Duodenal mucosa (tissue), 2 donors: ENCODE data around the gene MYZAP.

ENCODE experiments used
- H3K27ac ChIP-seq: one replicate; pipeline ENCODE4 v1.7.0; 2013; ENCODE audit warnings: low read depth, low read length
- H3K27me3 ChIP-seq, 2 donors: one replicate each; pipeline ENCODE4 v1.7.0; 2013; ENCODE audit warnings: low read length in 2 of 2, control low read depth in 1 of 2; ENCODE audit not compliant: insufficient read depth in 2 of 2, control insufficient read depth in 1 of 2
- H3K36me3 ChIP-seq, 2 donors: one replicate each; pipeline ENCODE4 v1.7.0; 2013; ENCODE audit warnings: low read length in 2 of 2, control low read depth in 1 of 2; ENCODE audit not compliant: insufficient read depth in 2 of 2, control insufficient read depth in 1 of 2
- H3K4me1 ChIP-seq, 2 donors: one replicate each; pipeline ENCODE4 v1.7.0; 2013; ENCODE audit warnings: low read length in 2 of 2, control low read depth in 1 of 2; ENCODE audit not compliant: insufficient read depth in 2 of 2, control insufficient read depth in 1 of 2
- H3K4me3 ChIP-seq, 2 donors: one replicate each; pipeline ENCODE4 v1.7.0; 2013; ENCODE audit warnings: low read length in 2 of 2, low read depth in 1 of 2
- H3K9ac ChIP-seq, 2 donors: one replicate each; pipeline ENCODE4 v1.7.0; 2013; ENCODE audit warnings: low read length in 2 of 2, low read depth in 1 of 2
- H3K9me3 ChIP-seq, 2 donors: one replicate each; pipeline ENCODE4 v1.7.0; 2013; ENCODE audit warnings: low read length in 2 of 2, control low read depth in 1 of 2; ENCODE audit not compliant: control insufficient read depth in 1 of 2

The MYZAP gene

GRCh38 chr15:57652481-57652880 lies 60.8 kb downstream of the MYZAP start:
- no peaks in the 10 kb centered on the region for H3K27me3 ChIP-seq
- H3K27ac ChIP-seq, result no peak overlapping the region
- peaks cover 8 to 32% of the 10 kb centered on the region in 2 donors for H3K4me1 ChIP-seq
- H3K4me3 ChIP-seq, result no peak overlapping the region
- no peaks in the 10 kb centered on the region for H3K36me3 ChIP-seq
- no peak overlapping the region for H3K9ac ChIP-seq
- H3K9me3 ChIP-seq, result no peaks in the 10 kb centered on the region

- Histone ChIP-seq H3K4me3 (no peak overlapping the region), H3K27me3 (no peaks in the 10 kb centered on the region), H3K27ac (no peak overlapping the region), H3K9ac (no peak overlapping the region), H3K36me3 (no peaks in the 10 kb centered on the region), H3K4me1 (peaks cover 8 to 37% of the 10 kb centered on the region in 2 donors), H3K9me3 (no peaks in the 10 kb centered on the region)
Observed at GRCh38 chr15:57654153-57654852, 62.6 kb downstream of the MYZAP start.

- H3K27ac ChIP-seq, result no peak overlapping the region
- H3K27me3 ChIP-seq, result no peaks in the 10 kb centered on the region
- no peaks in the 10 kb centered on the region for H3K9me3 ChIP-seq
- H3K9ac ChIP-seq, result no peak overlapping the region
- peaks cover 8 to 37% of the 10 kb centered on the region in 2 donors for H3K4me1 ChIP-seq
- no peak overlapping the region for H3K4me3 ChIP-seq
- no peaks in the 10 kb centered on the region for H3K36me3 ChIP-seq
Observed at GRCh38 chr15:57655053-57655452, 63.3 kb downstream of the MYZAP start.

- no peak overlapping the region for H3K27ac ChIP-seq
- peaks cover 8 to 38% of the 10 kb centered on the region in 2 donors for H3K4me1 ChIP-seq
- no peaks in the 10 kb centered on the region for H3K36me3 ChIP-seq
Observed at GRCh38 chr15:57655809-57656208, 64.1 kb downstream of the MYZAP start.

GRCh38 chr15:57656434-57656833 lies 64.7 kb downstream of the MYZAP start:
- no peaks in the 10 kb centered on the region for H3K27me3 ChIP-seq
- H3K4me3 ChIP-seq, result no peak overlapping the region
- H3K27ac ChIP-seq, result no peak overlapping the region
- no peak overlapping the region for H3K9ac ChIP-seq
- H3K9me3 ChIP-seq, result no peaks in the 10 kb centered on the region
- H3K36me3 ChIP-seq, result no peaks in the 10 kb centered on the region
- H3K4me1 ChIP-seq, result peaks cover 11 to 44% of the 10 kb centered on the region in 2 donors

More at GRCh38 chr15:57655809-57656208, 64.1 kb downstream of the MYZAP start:
- H3K27me3 ChIP-seq, result no peaks in the 10 kb centered on the region
- H3K4me3 ChIP-seq, result no peak overlapping the region
- no peaks in the 10 kb centered on the region for H3K9me3 ChIP-seq
- H3K9ac ChIP-seq, result no peak overlapping the region

GRCh38 chr15:57657619-57658018 lies 65.9 kb downstream of the MYZAP start:
- H3K4me3 ChIP-seq, result no peak overlapping the region
- H3K27me3 ChIP-seq, result no peaks in the 10 kb centered on the region
- no peaks in the 10 kb centered on the region for H3K9me3 ChIP-seq
- H3K36me3 ChIP-seq, result no peaks in the 10 kb centered on the region
- H3K4me1 ChIP-seq, result peaks cover 15 to 56% of the 10 kb centered on the region in 2 donors
- no peak overlapping the region for H3K9ac ChIP-seq
- H3K27ac ChIP-seq, result no peak overlapping the region

GRCh38 chr15:57662091-57662744 lies 70.5 kb downstream of the MYZAP start:
- Histone ChIP-seq H3K27ac (no peak overlapping the region), H3K4me1 (peaks cover 15 to 53% of the 10 kb centered on the region in 2 donors), H3K9me3 (no peaks in the 10 kb centered on the region), H3K9ac (no peak overlapping the region), H3K4me3 (peak overlapping the region in 1 of 2 donors; percentile 25), H3K36me3 (peaks cover 0 to 5% of the 10 kb centered on the region in 2 donors), H3K27me3 (no peaks in the 10 kb centered on the region)

GRCh38 chr15:57662802-57663201 lies 71.1 kb downstream of the MYZAP start:
- Histone ChIP-seq H3K27me3 (no peaks in the 10 kb centered on the region), H3K4me1 (peaks cover 16 to 51% of the 10 kb centered on the region in 2 donors), H3K36me3 (peaks cover 0 to 5% of the 10 kb centered on the region in 2 donors), H3K4me3 (peak overlapping the region in 1 of 2 donors; percentile 15), H3K9me3 (no peaks in the 10 kb centered on the region), H3K9ac (no peak overlapping the region), H3K27ac (no peak overlapping the region)

- H3K9me3 ChIP-seq, result no peaks in the 10 kb centered on the region
- no peak overlapping the region for H3K27ac ChIP-seq
- H3K9ac ChIP-seq, result no peak overlapping the region
- peaks cover 0 to 5% of the 10 kb centered on the region in 2 donors for H3K36me3 ChIP-seq
- H3K27me3 ChIP-seq, result no peaks in the 10 kb centered on the region
- peaks cover 19 to 51% of the 10 kb centered on the region in 2 donors for H3K4me1 ChIP-seq
- no peak overlapping the region for H3K4me3 ChIP-seq
Observed at GRCh38 chr15:57663262-57663661, 71.6 kb downstream of the MYZAP start.

GRCh38 chr15:57665194-57665593 lies 73.5 kb downstream of the MYZAP start:
- Histone ChIP-seq H3K27me3 (no peaks in the 10 kb centered on the region), H3K9ac (no peak overlapping the region), H3K4me3 (no peak overlapping the region), H3K4me1 (peaks cover 19 to 49% of the 10 kb centered on the region in 2 donors), H3K36me3 (peaks cover 0 to 5% of the 10 kb centered on the region in 2 donors), H3K27ac (no peak overlapping the region), H3K9me3 (no peaks in the 10 kb centered on the region)
